GM12878 (cell line): Measurements from ENCODE around the gene CALML5. TPM values are rescaled to one million over a fixed set of nuclear protein-coding genes. Genes with fewer than 3 reads are reported as not detected.

Experiments used
- CREM ChIP-seq: IDR thresholded peaks from 2 replicates; pipeline ENCODE4 v1.6.1; 2014; ENCODE audit warnings: antibody characterized with exemption, low read depth
- FOXM1 ChIP-seq: IDR thresholded peaks from 2 replicates; pipeline ENCODE4 v1.6.1; 2012; ENCODE audit warnings: low read depth, mild to moderate bottlenecking, inconsistent platforms, low read length, moderate library complexity
- MTA3 ChIP-seq: IDR thresholded peaks from 2 replicates; pipeline ENCODE4 v1.6.1; 2012; ENCODE audit warnings: low read length, inconsistent platforms, borderline replicate concordance
- PML ChIP-seq: IDR thresholded peaks from 2 replicates; pipeline ENCODE4 v1.6.1; 2012; ENCODE audit warnings: low read length, inconsistent platforms
- SIN3A ChIP-seq: IDR thresholded peaks from 2 replicates; pipeline ENCODE4 v1.6.1; 2012; ENCODE audit warnings: low read depth, low read length, improper control_type of control experiment
- ZNF217 ChIP-seq: fragments of 450-650 bp; IDR thresholded peaks from 2 replicates; pipeline ENCODE4 v1.6.1; 2017; ENCODE audit warnings: antibody characterized with exemption, mild to moderate bottlenecking
- polyA plus RNA-seq, 11 experiments: library from polyadenylated mRNA; depleted of rRNA in 4 of 11; unstranded in 6 of 11; stranded (reverse) in 5 of 11; fragments of >200 nt; fragmentation: Nextera tagmentation in 4 of 11; fragmentation: Illumina TruSeq in 1 of 11; extraction: Ambion mirVana in 4 of 11; extraction: Trizol in 1 of 11; gene quantifications; 1 replicate in 1 of 11; 2 replicates in 10 of 11; pipeline versions ENCODE4 v1.2.1 to v1.2.3, GENCODE V29; 2011 to 2016; ENCODE audit warnings: inconsistent platforms in 2 of 11, missing spikeins in 2 of 11, low read depth in 1 of 11
- total RNA-seq, 4 experiments: library from RNA; depleted of rRNA in 3 of 4; stranded (reverse); fragments of >200 nt in 3 of 4; fragmentation: Illumina TruSeq in 1 of 4; extraction: Trizol in 1 of 4; gene quantifications; 2 replicates each; pipeline versions ENCODE4 v1.2.1 to v1.2.3, GENCODE V29; 2013 to 2021
- TF ChIP-seq, protein P1 (sequence below): fragments of 450-650 bp; IDR thresholded peaks from 2 replicates; pipeline ENCODE4 v1.6.1; 2017; ENCODE audit warnings: mild to moderate bottlenecking
- TF ChIP-seq, protein P2 (sequence below), 3 experiments: IDR thresholded peaks in 2 of 3; conservative IDR thresholded peaks in 1 of 3; 2 replicates each; pipeline ENCODE4 v1.5.1; 2011; ENCODE audit warnings: low read depth in 3 of 3, low read length in 3 of 3, mild to moderate bottlenecking in 3 of 3, control low read depth in 2 of 3, moderate library complexity in 2 of 3, inconsistent platforms in 1 of 3, mixed read lengths in 1 of 3; ENCODE audit not compliant: control insufficient read depth in 2 of 3, insufficient read depth in 1 of 3; ENCODE audit errors: extremely low read depth in 1 of 3
- TF ChIP-seq, protein P3 (sequence below): fragments of 450-650 bp; IDR thresholded peaks from 2 replicates; pipeline ENCODE4 v1.6.1; 2017; ENCODE audit warnings: low read depth, mild to moderate bottlenecking, moderate library complexity

Gene CALML5
- total and polyA plus RNA-seq, 10 of the 15 experiments (the other 5 are each of a cell fraction or from before 2014, with no cell fraction given), result not detected

DNA sequence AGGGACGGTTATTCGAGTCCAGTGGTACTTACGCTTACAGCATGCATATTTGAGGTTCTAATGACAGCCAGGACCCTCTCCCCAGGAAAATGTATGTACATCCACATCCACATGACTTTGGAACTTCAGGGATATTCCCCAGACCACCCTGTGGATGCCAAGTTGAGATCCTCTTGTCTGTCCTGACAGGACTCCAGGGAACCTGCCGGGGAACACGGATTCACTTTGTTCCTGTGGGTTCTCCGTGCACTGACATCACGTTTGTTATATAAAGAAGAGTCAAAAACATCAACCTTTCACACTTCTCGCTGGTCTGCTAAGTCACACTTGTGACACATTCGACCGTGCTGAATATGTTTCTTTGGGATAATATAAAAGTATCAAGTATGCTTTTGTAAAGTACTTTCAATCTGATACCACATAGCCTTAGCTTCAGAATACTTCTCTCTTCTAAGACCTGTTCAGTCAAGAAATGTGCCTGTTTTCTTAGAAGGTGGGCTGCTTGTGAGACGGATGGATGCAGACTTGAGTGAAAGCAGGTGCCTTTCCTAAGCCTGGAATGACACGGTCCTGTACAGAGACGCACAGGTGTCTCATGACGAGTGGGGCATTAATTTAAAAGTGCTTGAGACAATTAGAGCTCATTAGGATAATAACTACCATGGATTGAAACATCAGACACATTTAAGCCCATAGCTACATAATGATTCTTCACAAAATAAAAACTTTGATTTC, 38.7 kb downstream of the CALML5 start (continued):
- TF ChIP-seq, protein P1, sequence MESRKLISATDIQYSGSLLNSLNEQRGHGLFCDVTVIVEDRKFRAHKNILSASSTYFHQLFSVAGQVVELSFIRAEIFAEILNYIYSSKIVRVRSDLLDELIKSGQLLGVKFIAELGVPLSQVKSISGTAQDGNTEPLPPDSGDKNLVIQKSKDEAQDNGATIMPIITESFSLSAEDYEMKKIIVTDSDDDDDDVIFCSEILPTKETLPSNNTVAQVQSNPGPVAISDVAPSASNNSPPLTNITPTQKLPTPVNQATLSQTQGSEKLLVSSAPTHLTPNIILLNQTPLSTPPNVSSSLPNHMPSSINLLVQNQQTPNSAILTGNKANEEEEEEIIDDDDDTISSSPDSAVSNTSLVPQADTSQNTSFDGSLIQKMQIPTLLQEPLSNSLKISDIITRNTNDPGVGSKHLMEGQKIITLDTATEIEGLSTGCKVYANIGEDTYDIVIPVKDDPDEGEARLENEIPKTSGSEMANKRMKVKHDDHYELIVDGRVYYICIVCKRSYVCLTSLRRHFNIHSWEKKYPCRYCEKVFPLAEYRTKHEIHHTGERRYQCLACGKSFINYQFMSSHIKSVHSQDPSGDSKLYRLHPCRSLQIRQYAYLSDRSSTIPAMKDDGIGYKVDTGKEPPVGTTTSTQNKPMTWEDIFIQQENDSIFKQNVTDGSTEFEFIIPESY, result no peak
- no peak for TF ChIP-seq CREM
- TF ChIP-seq MTA3, result no peak
- TF ChIP-seq, protein P2, sequence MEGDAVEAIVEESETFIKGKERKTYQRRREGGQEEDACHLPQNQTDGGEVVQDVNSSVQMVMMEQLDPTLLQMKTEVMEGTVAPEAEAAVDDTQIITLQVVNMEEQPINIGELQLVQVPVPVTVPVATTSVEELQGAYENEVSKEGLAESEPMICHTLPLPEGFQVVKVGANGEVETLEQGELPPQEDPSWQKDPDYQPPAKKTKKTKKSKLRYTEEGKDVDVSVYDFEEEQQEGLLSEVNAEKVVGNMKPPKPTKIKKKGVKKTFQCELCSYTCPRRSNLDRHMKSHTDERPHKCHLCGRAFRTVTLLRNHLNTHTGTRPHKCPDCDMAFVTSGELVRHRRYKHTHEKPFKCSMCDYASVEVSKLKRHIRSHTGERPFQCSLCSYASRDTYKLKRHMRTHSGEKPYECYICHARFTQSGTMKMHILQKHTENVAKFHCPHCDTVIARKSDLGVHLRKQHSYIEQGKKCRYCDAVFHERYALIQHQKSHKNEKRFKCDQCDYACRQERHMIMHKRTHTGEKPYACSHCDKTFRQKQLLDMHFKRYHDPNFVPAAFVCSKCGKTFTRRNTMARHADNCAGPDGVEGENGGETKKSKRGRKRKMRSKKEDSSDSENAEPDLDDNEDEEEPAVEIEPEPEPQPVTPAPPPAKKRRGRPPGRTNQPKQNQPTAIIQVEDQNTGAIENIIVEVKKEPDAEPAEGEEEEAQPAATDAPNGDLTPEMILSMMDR (IDR thresholded peaks at IDR 0.05 in 2 of 3, conservative IDR thresholded peaks at IDR 0.05 in 1 of 3; ENCODE audit: control insufficient read depth in 2 of 3, extremely low read depth in 1 of 3, insufficient read depth in 1 of 3, low read depth in 3 of 3, low read length in 3 of 3), result no peak
- no peak for TF ChIP-seq FOXM1
- TF ChIP-seq, protein P3, sequence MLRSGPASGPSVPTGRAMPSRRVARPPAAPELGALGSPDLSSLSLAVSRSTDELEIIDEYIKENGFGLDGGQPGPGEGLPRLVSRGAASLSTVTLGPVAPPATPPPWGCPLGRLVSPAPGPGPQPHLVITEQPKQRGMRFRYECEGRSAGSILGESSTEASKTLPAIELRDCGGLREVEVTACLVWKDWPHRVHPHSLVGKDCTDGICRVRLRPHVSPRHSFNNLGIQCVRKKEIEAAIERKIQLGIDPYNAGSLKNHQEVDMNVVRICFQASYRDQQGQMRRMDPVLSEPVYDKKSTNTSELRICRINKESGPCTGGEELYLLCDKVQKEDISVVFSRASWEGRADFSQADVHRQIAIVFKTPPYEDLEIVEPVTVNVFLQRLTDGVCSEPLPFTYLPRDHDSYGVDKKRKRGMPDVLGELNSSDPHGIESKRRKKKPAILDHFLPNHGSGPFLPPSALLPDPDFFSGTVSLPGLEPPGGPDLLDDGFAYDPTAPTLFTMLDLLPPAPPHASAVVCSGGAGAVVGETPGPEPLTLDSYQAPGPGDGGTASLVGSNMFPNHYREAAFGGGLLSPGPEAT, result no peak
- TF ChIP-seq ZNF217, result no peak
- TF ChIP-seq SIN3A, result no peak
- TF ChIP-seq PML, result no peak
